Activated naive CD4-positive, alpha-beta T cell treated with anti-CD3 and anti-CD28 coated beads for 36 hours (primary cell): ENCODE results near the gene DLX6. TPM values are rescaled to one million over a fixed set of nuclear protein-coding genes. Genes with fewer than 3 reads are reported as not detected.

Experiments
- CTCF ChIA-PET: fragments of 350-600 bp; sonication (Branson Sonifier 250); formaldehyde crosslinking; loops from one replicate; lab custom pipeline; 2021; ENCODE audit warnings: antibody characterized with exemption; lab: Charles Lee
- DNase-seq: peaks from one replicate; pipeline ENCODE4 v3.0.0-alpha.2; 2020
- H3K27ac Mint-ChIP-seq: one replicate; pipeline ENCODE4 v1.8.0; 2021; ENCODE audit warnings: mild to moderate bottlenecking, mixed read lengths
- H3K27me3 Mint-ChIP-seq: one replicate; pipeline ENCODE4 v1.8.0; 2021; ENCODE audit warnings: low read depth, mixed read lengths
- H3K36me3 Mint-ChIP-seq: one replicate; pipeline ENCODE4 v1.8.0; 2021; ENCODE audit warnings: low read depth, mixed read lengths
- H3K4me1 Mint-ChIP-seq: one replicate; pipeline ENCODE4 v1.8.0; 2021; ENCODE audit warnings: low read depth, mixed read lengths
- H3K4me3 Mint-ChIP-seq: one replicate; pipeline ENCODE4 v1.8.0; 2021; ENCODE audit warnings: mild to moderate bottlenecking, moderate library complexity, mixed read lengths
- H3K9me3 Mint-ChIP-seq: one replicate; pipeline ENCODE4 v1.8.0; 2021; ENCODE audit warnings: mixed read lengths
- intact Hi-C: fragments of 100-400 bp; cut with micrococcal nuclease; formaldehyde crosslinking; loops from one replicate; pipeline ENCODE4 v1.15.1; 2023
- total RNA-seq, 2 experiments: library from RNA; stranded (reverse); gene quantifications; one replicate each; pipeline ENCODE4 v1.2.3, GENCODE V29; 2021

The DLX6 gene
- total RNA-seq, 2 experiments from 2014 or later = not detected

GRCh38 chr7:97015279-97015678 is 9.9 kb downstream of the DLX6 start:
- Mint-ChIP-seq H3K27ac (no peak overlapping the region), H3K4me1 (peaks cover 10% of the 10 kb centered on the region), H3K36me3 (no peaks in the 10 kb centered on the region), H3K9me3 (no peaks in the 10 kb centered on the region), H3K27me3 (peaks cover 91% of the 10 kb centered on the region), H3K4me3 (no peak overlapping the region)
- intact Hi-C loops = no loop called here
- no peak for DNase-seq
- CTCF ChIA-PET = interaction anchor here (0.6 to 1.3 kb wide), 2 partner anchors 11 to 12 kb away, joined by 3 to 4 read pairs; no protein-coding TSS in a partner anchor

GRCh38 chr7:97015756-97016380 is 10.5 kb downstream of the DLX6 start:
- H3K4me3 Mint-ChIP-seq = no peak overlapping the region
- intact Hi-C loops = no loop called here
- DNase-seq = no peak
- CTCF ChIA-PET = interaction anchor here (0.6 to 1.3 kb wide), 2 partner anchors 11 to 12 kb away, joined by 3 to 4 read pairs; no protein-coding TSS in a partner anchor
- peaks cover 94% of the 10 kb centered on the region for H3K27me3 Mint-ChIP-seq
- no peaks in the 10 kb centered on the region for H3K36me3 Mint-ChIP-seq
- H3K4me1 Mint-ChIP-seq = peaks cover 14% of the 10 kb centered on the region
- no peak overlapping the region for H3K27ac Mint-ChIP-seq
- no peaks in the 10 kb centered on the region for H3K9me3 Mint-ChIP-seq

GRCh38 chr7:97016381-97017191 is 11.2 kb downstream of the DLX6 start:
- no peak overlapping the region for H3K27ac Mint-ChIP-seq
- H3K36me3 Mint-ChIP-seq = no peaks in the 10 kb centered on the region
- H3K4me1 Mint-ChIP-seq = peaks cover 18% of the 10 kb centered on the region
- no peak overlapping the region for H3K4me3 Mint-ChIP-seq
- CTCF ChIA-PET = interaction anchor here (1.7 kb wide), 1 partner anchor 11 kb away, joined by 5 read pairs; no protein-coding TSS in a partner anchor
- H3K27me3 Mint-ChIP-seq = peaks cover 91% of the 10 kb centered on the region
- H3K9me3 Mint-ChIP-seq = no peaks in the 10 kb centered on the region
- DNase-seq = no peak
- intact Hi-C loops = no loop called here

- Mint-ChIP-seq H3K4me1 (peaks cover 25% of the 10 kb centered on the region), H3K4me3 (no peak overlapping the region), H3K36me3 (no peaks in the 10 kb centered on the region), H3K27me3 (peaks cover 90% of the 10 kb centered on the region), H3K9me3 (no peaks in the 10 kb centered on the region), H3K27ac (no peak overlapping the region)
- CTCF ChIA-PET = interaction anchor here (1.7 kb wide), 1 partner anchor 10 kb away, joined by 5 read pairs; no protein-coding TSS in a partner anchor
- no peak for DNase-seq
- intact Hi-C loops = no loop called here
Observed at GRCh38 chr7:97017192-97018125, 12.1 kb downstream of the DLX6 start.

- H3K9me3 Mint-ChIP-seq = no peaks in the 10 kb centered on the region
Observed at GRCh38 chr7:97018126-97018601, 12.8 kb downstream of the DLX6 start.

GRCh38 chr7:97018791-97019531 is 13.6 kb downstream of the DLX6 start:
- CTCF ChIA-PET = interaction anchor here (0.9 kb wide), 1 partner anchor 27 kb away, joined by 3 read pairs; no protein-coding TSS in a partner anchor
- H3K27me3 Mint-ChIP-seq = peaks cover 90% of the 10 kb centered on the region
- no peak overlapping the region for H3K27ac Mint-ChIP-seq
- no peaks in the 10 kb centered on the region for H3K9me3 Mint-ChIP-seq
- H3K4me1 Mint-ChIP-seq = peaks cover 36% of the 10 kb centered on the region
- no peak for DNase-seq
- no peaks in the 10 kb centered on the region for H3K36me3 Mint-ChIP-seq
- no peak overlapping the region for H3K4me3 Mint-ChIP-seq
- intact Hi-C loops = no loop called here

More at GRCh38 chr7:97018126-97018601, 12.8 kb downstream of the DLX6 start:
- Mint-ChIP-seq H3K36me3 (no peaks in the 10 kb centered on the region), H3K4me3 (no peak overlapping the region), H3K27me3 (peaks cover 90% of the 10 kb centered on the region), H3K4me1 (peaks cover 31% of the 10 kb centered on the region), H3K27ac (no peak overlapping the region)
- DNase-seq = no peak
- CTCF ChIA-PET = interaction anchor here (0.9 kb wide), 1 partner anchor 26 kb away, joined by 3 read pairs; no protein-coding TSS in a partner anchor
- intact Hi-C loops = no loop called here

- CTCF ChIA-PET = no interaction called here
- Mint-ChIP-seq H3K4me1 (peaks cover 44% of the 10 kb centered on the region), H3K36me3 (no peaks in the 10 kb centered on the region), H3K27me3 (peaks cover 90% of the 10 kb centered on the region), H3K27ac (no peak overlapping the region), H3K9me3 (no peaks in the 10 kb centered on the region), H3K4me3 (no peak overlapping the region)
- intact Hi-C loops = loop anchor here (10.0 kb wide), 1 partner anchor 1295 kb away; no protein-coding TSS in a partner anchor
- DNase-seq = no peak
Observed at GRCh38 chr7:97019710-97020225, 14.4 kb downstream of the DLX6 start.

GRCh38 chr7:97020601-97020995 is 15.2 kb downstream of the DLX6 start:
- H3K27me3 Mint-ChIP-seq = peaks cover 91% of the 10 kb centered on the region
- no peaks in the 10 kb centered on the region for H3K9me3 Mint-ChIP-seq
- H3K4me3 Mint-ChIP-seq = no peak overlapping the region
- CTCF ChIA-PET = no interaction called here
- no peak for DNase-seq
- H3K36me3 Mint-ChIP-seq = no peaks in the 10 kb centered on the region
- H3K4me1 Mint-ChIP-seq = peaks cover 48% of the 10 kb centered on the region
- intact Hi-C loops = loop anchor here (10.0 kb wide), 1 partner anchor 1296 kb away; no protein-coding TSS in a partner anchor
- no peak overlapping the region for H3K27ac Mint-ChIP-seq

GRCh38 chr7:97020996-97021746 is 15.8 kb downstream of the DLX6 start:
- DNase-seq = no peak
- Mint-ChIP-seq H3K27me3 (peaks cover 91% of the 10 kb centered on the region), H3K4me3 (no peak overlapping the region), H3K4me1 (peaks cover 51% of the 10 kb centered on the region), H3K27ac (no peak overlapping the region), H3K9me3 (no peaks in the 10 kb centered on the region), H3K36me3 (no peaks in the 10 kb centered on the region)
- CTCF ChIA-PET = interaction anchor here (1.4 kb wide), 1 partner anchor 15 kb away, joined by 3 read pairs; the partner anchor contains the start of gene DLX6
- intact Hi-C loops = loop anchor here (10.0 kb wide), 1 partner anchor 1296 kb away; no protein-coding TSS in a partner anchor

- Mint-ChIP-seq H3K9me3 (no peaks in the 10 kb centered on the region), H3K27ac (no peak overlapping the region), H3K4me3 (no peak overlapping the region), H3K36me3 (no peaks in the 10 kb centered on the region), H3K27me3 (peaks cover 92% of the 10 kb centered on the region), H3K4me1 (peaks cover 59% of the 10 kb centered on the region)
- intact Hi-C loops = loop anchor here (10.0 kb wide), 1 partner anchor 1297 kb away; no protein-coding TSS in a partner anchor
- CTCF ChIA-PET = interaction anchor here (0.6 to 1.4 kb wide), 2 partner anchors 16 to 115 kb away, joined by 3 read pairs; partner anchors contain the start of gene DLX6
- no peak for DNase-seq
Observed at GRCh38 chr7:97021747-97022490, 16.6 kb downstream of the DLX6 start.
